ENCODE results near the gene C6orf118. TPM values are rescaled to one million over a fixed set of nuclear protein-coding genes. Genes with fewer than 3 reads are reported as not detected.

Gene C6orf118
- total and polyA plus RNA-seq, 2 of the 13 experiments (the other 11 are each of a cell fraction or from before 2014, with no cell fraction given), result not detected

- H3K27me3 ChIP-seq (ENCODE audit: control insufficient read depth in 1 of 2, insufficient read depth in 2 of 2, low read length in 2 of 2), result no peaks in the 10 kb centered on the region
- no peaks in the 10 kb centered on the region for H4K20me1 ChIP-seq (ENCODE audit: insufficient read depth, low read length)
- POLR2A ChIA-PET, result no interaction called here
- no peaks in the 10 kb centered on the region for H3K36me3 ChIP-seq (replicated peaks in 1 of 2; ENCODE audit: control insufficient read depth in 1 of 2, insufficient read depth in 2 of 2, low read length in 2 of 2)
- no peaks in the 10 kb centered on the region for H3K4me1 ChIP-seq (ENCODE audit: insufficient read depth, low read length)
- CTCF ChIA-PET (ENCODE audit: low intra/inter-chr PET ratio, low total read pairs), result no interaction called here
- FAIRE-seq (no peak), ATAC-seq (no peak), DNase-seq (ENCODE audit: low spot score) (no peak)
- no peak overlapping the region for H3K27ac ChIP-seq (ENCODE audit: extremely low read length, insufficient read depth, low read length)
- H3K79me2 ChIP-seq (ENCODE audit: insufficient read depth, low read length), result no peaks in the 10 kb centered on the region
- in situ Hi-C loops (cut with HindIII; ENCODE audit: extremely low pct_ligation_motif_present, low pct_unique_long_range_greater_than_20kb) (no loop called here), intact Hi-C loops (cut with micrococcal nuclease; ENCODE audit: unreplicated experiment) (no loop called here)
- H3K4me3 ChIP-seq (replicated peaks in 1 of 3; ENCODE audit: insufficient read depth in 1 of 3, low read depth in 2 of 3, low read length in 3 of 3), result no peak overlapping the region
- H3K4me2 ChIP-seq (ENCODE audit: low read depth, low read length), result no peak overlapping the region
- no peak for TF ChIP-seq E2F5 (CRISPR knock-in tag; conservative IDR thresholded peaks at IDR 0.05)
- no peak for TF ChIP-seq HOXA9 (CRISPR knock-in tag; IDR thresholded peaks at IDR 0.05; ENCODE audit: borderline replicate concordance)
- TF ChIP-seq ZBTB1 (CRISPR knock-in tag; IDR thresholded peaks at IDR 0.05; ENCODE audit: borderline replicate concordance), result no peak
- TF ChIP-seq ZNF879 (CRISPR knock-in tag; IDR thresholded peaks at IDR 0.05), result no peak
- TF ChIP-seq ZNF329 (CRISPR knock-in tag; IDR thresholded peaks at IDR 0.05; ENCODE audit: low read depth), result no peak
- TF ChIP-seq ZNF7 (CRISPR knock-in tag; IDR thresholded peaks at IDR 0.05), result no peak
- no peak for TF ChIP-seq SNRNP70 (IDR thresholded peaks at IDR 0.05; ENCODE audit: low read depth, low read length)
- TF ChIP-seq TIGD3 (CRISPR knock-in tag; IDR thresholded peaks at IDR 0.05; ENCODE audit: borderline replicate concordance), result no peak
- no peak for TF ChIP-seq JUNB (CRISPR knock-in tag; IDR thresholded peaks at IDR 0.05; ENCODE audit: borderline replicate concordance)
- TF ChIP-seq HNF1B (CRISPR knock-in tag; IDR thresholded peaks at IDR 0.05), result no peak
- TF ChIP-seq AGO1 (IDR thresholded peaks at IDR 0.05; ENCODE audit: low read depth, low read length, poor library complexity, severe bottlenecking), result no peak
- TF ChIP-seq ZNF530 (CRISPR knock-in tag; IDR thresholded peaks at IDR 0.05; ENCODE audit: low read depth), result no peak
- no peak for TF ChIP-seq ZNF24 (IDR thresholded peaks at IDR 0.05)
- 2% methylated on average over 8 of the region's 8 CpGs for WGBS (ENCODE audit: low lambda C conversion rate)
- no TSS peak for BruUV-seq (replicated peaks)
- no peak overlapping the region for H3K9ac ChIP-seq (ENCODE audit: insufficient read depth, low read depth, low read length)
- peaks cover 92% of the 10 kb centered on the region for H3K9me3 ChIP-seq (ENCODE audit: low read length)
- H2AFZ ChIP-seq (ENCODE audit: low read length), result no peak overlapping the region
Measured at GRCh38 chr6:165232731-165233488, 76.5 kb downstream of the C6orf118 start.
